Fibroblast of lung (primary cell): Measurements from ENCODE around the gene ANO1. TPM values are rescaled to one million over a fixed set of nuclear protein-coding genes. Genes with fewer than 3 reads are reported as not detected.

Experiments used
- DNase-seq, 2 donors: peaks; one replicate each; pipeline versions ENCODE4 v3.0.0 to v3.0.0-alpha.2; 2010; ENCODE audit warnings: low read depth in 2 of 2
- H2AFZ ChIP-seq: 2 replicates; pipeline ENCODE4 v1.5.1; 2012; ENCODE audit warnings: low read length, control low read depth, inconsistent platforms
- H3K27ac ChIP-seq: 2 replicates; pipeline ENCODE4 v1.5.1; 2011; ENCODE audit warnings: low read length, control low read depth; ENCODE audit not compliant: insufficient read depth
- H3K27me3 ChIP-seq: 2 replicates; pipeline ENCODE4 v1.5.1; 2011; ENCODE audit warnings: mild to moderate bottlenecking, low read length; ENCODE audit not compliant: control insufficient read depth, insufficient read depth
- H3K36me3 ChIP-seq: 2 replicates; pipeline ENCODE4 v1.5.1; 2011; ENCODE audit warnings: low read length; ENCODE audit not compliant: control insufficient read depth, insufficient read depth
- H3K4me1 ChIP-seq: 2 replicates; pipeline ENCODE4 v1.5.1; 2011; ENCODE audit warnings: low read length; ENCODE audit not compliant: control insufficient read depth, insufficient read depth; ENCODE audit errors: extremely low read depth
- H3K4me2 ChIP-seq: 2 replicates; pipeline ENCODE4 v1.5.1; 2011; ENCODE audit warnings: low read length, control low read depth; ENCODE audit not compliant: insufficient read depth; ENCODE audit errors: extremely low read depth
- H3K4me3 ChIP-seq, 4 experiments: fragments of 200-600 bp in 1 of 4; sonication (generic) in 1 of 4; replicated peaks in 1 of 4; 2 replicates each; pipeline ENCODE4 v1.5.1; 2011 to 2016; ENCODE audit warnings: low read length in 4 of 4, low read depth in 3 of 4, mild to moderate bottlenecking in 3 of 4, control low read depth in 2 of 4, inconsistent platforms in 1 of 4, mixed read lengths in 1 of 4; ENCODE audit not compliant: insufficient read depth in 1 of 4; ENCODE audit errors: control extremely low read depth in 1 of 4
- H3K79me2 ChIP-seq: 2 replicates; pipeline ENCODE4 v1.5.1; 2012; ENCODE audit warnings: mild to moderate bottlenecking, low read length, inconsistent platforms; ENCODE audit not compliant: control insufficient read depth, insufficient read depth
- H3K9ac ChIP-seq: 2 replicates; pipeline ENCODE4 v1.5.1; 2011; ENCODE audit warnings: mild to moderate bottlenecking, low read length, control low read depth; ENCODE audit not compliant: insufficient read depth
- H3K9me3 ChIP-seq: 2 replicates; pipeline ENCODE4 v1.5.1; 2012; ENCODE audit warnings: low read depth, low read length; ENCODE audit not compliant: control insufficient read depth, insufficient read depth
- H4K20me1 ChIP-seq: 2 replicates; pipeline ENCODE4 v1.5.1; 2011; ENCODE audit warnings: low read length; ENCODE audit not compliant: control insufficient read depth, insufficient read depth; ENCODE audit errors: extremely low read depth
- CTCF ChIP-seq, 2 donors: IDR thresholded peaks in 1 of 2; conservative IDR thresholded peaks in 1 of 2; 1 replicate in 1 of 2; 2 replicates in 1 of 2; pipeline ENCODE4 v1.5.1; 2011 to 2012; ENCODE audit warnings: low read length in 2 of 2, control low read depth in 1 of 2, inconsistent platforms in 1 of 2, low read depth in 1 of 2, mild to moderate bottlenecking in 1 of 2
- EZH2 ChIP-seq: IDR thresholded peaks from 2 replicates; pipeline ENCODE4 v1.5.1; 2012; ENCODE audit warnings: low read length, control low read depth, mild to moderate bottlenecking; ENCODE audit errors: missing control alignments
- polyA plus RNA-seq, 2 donors: library from polyadenylated mRNA; depleted of rRNA in 1 of 2; stranded (reverse) in 1 of 2; unstranded in 1 of 2; fragments of >200 nt; gene quantifications; 2 replicates each; pipeline ENCODE4 v1.2.1, GENCODE V29; 2011 to 2012; ENCODE audit warnings: missing spikeins in 1 of 2
- total RNA-seq: library from RNA; depleted of rRNA; stranded (reverse); fragments of >200 nt; gene quantifications from 2 replicates; pipeline ENCODE4 v1.2.1, GENCODE V29; 2014

The ANO1 gene
- total and polyA plus RNA-seq, 2 donors (not counting 1 experiment from before 2014, with no cell fraction given) = 0.99 to 4.1 TPM

- DNase-seq = no peak
- Histone ChIP-seq H3K9me3 (no peaks in the 10 kb centered on the region), H3K9ac (no peak overlapping the region), H4K20me1 (no peaks in the 10 kb centered on the region), H3K4me2 (no peak overlapping the region), H3K27ac (no peak overlapping the region), H3K79me2 (no peaks in the 10 kb centered on the region), H3K4me3 (no peak overlapping the region), H2AFZ (no peak overlapping the region), H3K27me3 (no peaks in the 10 kb centered on the region), H3K36me3 (no peaks in the 10 kb centered on the region), H3K4me1 (no peaks in the 10 kb centered on the region)
- TF ChIP-seq CTCF (conservative IDR thresholded peaks at IDR 0.05 in 1 of 2, IDR thresholded peaks at IDR 0.05 in 1 of 2; ENCODE audit: low read depth in 1 of 2, low read length in 2 of 2) (no peak), EZH2 (no peak)
Measured at GRCh38 chr11:70118642-70119041, 40.5 kb downstream of the ANO1 start.

- no peak overlapping the region for H3K4me3 ChIP-seq
- H3K27me3 ChIP-seq = no peaks in the 10 kb centered on the region
- no peaks in the 10 kb centered on the region for H3K4me1 ChIP-seq
- no peak overlapping the region for H3K4me2 ChIP-seq
- DNase-seq = no peak
- H4K20me1 ChIP-seq = no peaks in the 10 kb centered on the region
- no peak overlapping the region for H3K27ac ChIP-seq
- H3K9ac ChIP-seq = no peak overlapping the region
- TF ChIP-seq EZH2 = no peak
- no peaks in the 10 kb centered on the region for H3K9me3 ChIP-seq
- H2AFZ ChIP-seq = no peak overlapping the region
- no peaks in the 10 kb centered on the region for H3K36me3 ChIP-seq
- no peaks in the 10 kb centered on the region for H3K79me2 ChIP-seq
Measured at GRCh38 chr11:70119502-70119901, 41.4 kb downstream of the ANO1 start.

- no peaks in the 10 kb centered on the region for H3K79me2 ChIP-seq
- no peak overlapping the region for H2AFZ ChIP-seq
- no peak overlapping the region for H3K9ac ChIP-seq
- DNase-seq = no peak
- no peaks in the 10 kb centered on the region for H3K4me1 ChIP-seq
- H3K27me3 ChIP-seq = no peaks in the 10 kb centered on the region
- no peak overlapping the region for H3K4me3 ChIP-seq
- no peak overlapping the region for H3K4me2 ChIP-seq
- no peaks in the 10 kb centered on the region for H3K9me3 ChIP-seq
- no peaks in the 10 kb centered on the region for H3K36me3 ChIP-seq
- no peak overlapping the region for H3K27ac ChIP-seq
- TF ChIP-seq EZH2 (no peak), CTCF (conservative IDR thresholded peaks at IDR 0.05 in 1 of 2, IDR thresholded peaks at IDR 0.05 in 1 of 2; ENCODE audit: low read depth in 1 of 2, low read length in 2 of 2) (no peak)
- no peaks in the 10 kb centered on the region for H4K20me1 ChIP-seq
Measured at GRCh38 chr11:70120674-70121073, 42.6 kb downstream of the ANO1 start.
